GM10847 (cell line): ENCODE results near the gene SENP2.

Source experiments
- POLR2A ChIP-seq: IDR thresholded peaks from 2 replicates; pipeline ENCODE4 v1.6.1; 2011; ENCODE audit not compliant: insufficient read length; ENCODE audit errors: extremely low read depth

SENP2 gene

DNA sequence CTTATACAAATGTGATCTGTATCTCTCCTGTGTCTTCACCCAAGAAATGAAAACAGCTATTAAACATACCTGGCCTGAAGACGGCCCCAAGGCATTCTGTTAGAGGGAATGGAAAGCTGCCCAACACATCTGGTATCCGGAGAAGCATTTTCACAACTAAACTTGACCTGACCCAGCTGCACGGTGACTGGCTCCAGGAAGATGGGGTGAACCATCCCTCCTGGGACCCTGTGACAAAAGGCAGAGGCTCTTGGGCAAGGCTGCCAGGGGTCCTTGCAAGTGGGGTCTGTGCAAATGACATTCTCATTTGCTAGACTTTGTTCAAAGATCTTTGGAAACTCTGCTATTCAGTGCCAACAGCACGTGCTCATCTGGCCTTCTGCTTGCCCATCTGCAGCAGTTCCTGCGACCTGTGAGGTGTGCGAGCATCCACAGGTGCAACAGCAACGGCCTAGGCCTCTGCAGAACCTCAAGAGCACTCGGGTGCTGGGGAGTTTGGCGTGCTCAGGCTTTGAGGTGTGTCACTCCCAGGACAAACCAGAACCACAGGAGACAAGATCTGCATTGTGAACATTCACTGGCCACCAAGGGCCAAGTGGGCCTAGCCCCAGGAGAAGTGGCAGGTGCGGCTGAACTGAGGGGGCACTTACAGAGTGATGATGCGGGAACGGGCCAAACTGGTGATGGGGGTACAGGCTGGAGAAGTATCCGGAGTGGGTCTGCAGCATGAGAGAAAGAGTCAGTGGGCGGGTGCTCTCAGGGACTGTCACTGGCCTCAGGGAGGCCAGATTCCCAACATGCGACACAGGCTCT is 71.8 kb downstream of the SENP2 start:
- no peak for TF ChIP-seq POLR2A

DNA sequence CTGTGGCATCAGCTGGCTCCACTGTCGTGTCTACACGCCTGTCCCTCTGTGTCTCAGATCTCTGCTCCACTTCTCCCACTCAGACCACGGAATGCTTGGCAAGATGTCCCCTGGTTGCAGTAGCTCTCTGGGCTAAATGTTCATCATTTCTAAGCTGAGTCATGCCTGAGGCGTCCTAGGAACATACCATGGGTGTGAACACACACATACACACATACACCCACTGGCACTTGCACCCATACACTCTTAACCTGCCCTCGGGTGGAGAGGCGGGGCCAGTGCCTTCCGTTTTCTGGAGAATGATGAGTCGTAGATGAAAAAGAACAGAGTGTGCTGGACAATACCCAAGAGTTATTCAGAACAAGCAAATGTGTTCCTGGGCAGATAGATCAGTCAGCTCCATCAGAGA is 72.4 kb downstream of the SENP2 start:
- TF ChIP-seq POLR2A: no peak

DNA sequence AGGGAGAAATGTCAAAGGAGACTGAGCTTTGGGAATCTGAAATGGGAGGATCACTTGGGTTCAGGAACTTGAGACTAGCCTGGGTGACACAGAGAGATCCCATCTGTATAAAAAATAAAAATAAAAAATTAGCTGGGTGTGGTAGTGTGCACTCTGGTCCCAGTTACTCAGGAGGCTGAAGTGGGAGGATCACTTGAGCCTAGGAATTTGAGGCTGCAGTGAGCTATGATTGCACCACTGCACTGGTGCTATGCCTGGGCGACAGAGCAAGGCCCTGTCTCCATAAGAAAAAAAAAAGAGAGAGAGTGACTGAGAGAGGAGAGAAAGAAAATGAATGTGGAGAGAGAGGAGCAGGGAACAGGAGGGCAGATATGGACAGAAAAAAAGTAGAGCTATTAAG is 72.8 kb downstream of the SENP2 start:
- no peak for TF ChIP-seq POLR2A

DNA sequence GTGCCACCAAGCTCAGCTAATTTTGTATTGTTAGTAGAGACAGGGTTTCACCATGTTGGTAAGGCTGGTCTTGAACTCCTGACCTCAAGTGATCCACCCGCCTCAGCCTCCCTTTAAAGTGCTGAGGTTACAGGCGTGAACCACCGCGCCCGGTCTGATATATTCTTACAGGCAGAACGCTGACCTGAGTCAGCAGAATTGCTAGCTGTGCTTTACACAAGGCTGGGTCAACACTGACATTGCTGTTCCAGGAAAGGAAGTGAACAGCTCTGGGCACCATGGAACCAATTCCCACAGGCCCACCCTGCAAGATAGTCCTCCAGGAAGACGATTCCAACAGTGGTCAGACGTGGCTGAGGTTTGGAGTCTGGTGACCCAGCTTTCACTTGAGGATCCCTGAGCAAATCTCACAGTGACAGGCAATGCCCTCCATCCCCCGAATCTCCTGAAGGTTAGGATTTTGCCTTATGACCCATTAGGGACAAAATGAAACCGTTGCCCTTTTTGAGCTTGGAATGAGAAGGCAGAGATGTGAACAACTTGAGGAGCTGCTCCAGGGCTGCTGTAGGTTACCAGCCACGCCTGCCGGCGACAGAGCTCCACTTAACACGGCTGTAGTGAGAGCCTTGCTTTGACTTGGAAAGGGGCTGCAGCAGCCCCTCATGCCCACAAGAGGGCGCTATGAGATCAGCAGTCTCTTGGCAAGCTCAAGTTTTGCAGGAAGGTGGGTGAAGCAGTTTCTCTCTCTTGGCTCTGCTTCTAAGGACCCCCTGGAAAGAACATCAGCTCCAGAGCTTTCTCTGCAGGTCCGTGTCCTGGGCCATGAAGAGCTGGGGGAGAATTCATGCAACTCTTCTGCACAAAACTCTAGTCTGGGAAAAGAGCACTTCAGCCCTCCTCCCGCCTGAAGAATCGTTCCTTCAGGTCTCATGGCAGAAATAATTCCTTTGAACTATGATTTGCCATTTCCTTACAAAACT is 74.1 kb downstream of the SENP2 start:
- TF ChIP-seq POLR2A: no peak

DNA sequence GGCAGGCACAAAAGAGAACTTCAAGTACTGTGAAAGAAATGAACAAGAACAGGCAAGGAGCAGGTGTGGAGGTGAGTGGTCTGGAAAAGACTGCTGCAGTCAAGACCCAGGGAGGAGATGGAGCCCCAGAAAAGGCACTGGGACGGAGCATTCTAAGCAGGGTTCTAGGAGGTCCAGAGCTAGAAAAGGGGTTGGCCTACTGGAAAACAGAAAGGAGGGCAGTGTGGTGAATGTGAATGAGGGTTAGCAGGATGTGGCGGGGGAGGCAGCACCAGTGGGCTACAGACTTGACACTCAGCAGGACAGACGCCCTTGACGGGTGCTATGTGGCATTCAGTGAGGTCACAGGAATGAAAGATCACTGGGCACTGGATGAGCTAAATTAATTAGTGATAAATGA is 75.7 kb downstream of the SENP2 start:
- no peak for TF ChIP-seq POLR2A

DNA sequence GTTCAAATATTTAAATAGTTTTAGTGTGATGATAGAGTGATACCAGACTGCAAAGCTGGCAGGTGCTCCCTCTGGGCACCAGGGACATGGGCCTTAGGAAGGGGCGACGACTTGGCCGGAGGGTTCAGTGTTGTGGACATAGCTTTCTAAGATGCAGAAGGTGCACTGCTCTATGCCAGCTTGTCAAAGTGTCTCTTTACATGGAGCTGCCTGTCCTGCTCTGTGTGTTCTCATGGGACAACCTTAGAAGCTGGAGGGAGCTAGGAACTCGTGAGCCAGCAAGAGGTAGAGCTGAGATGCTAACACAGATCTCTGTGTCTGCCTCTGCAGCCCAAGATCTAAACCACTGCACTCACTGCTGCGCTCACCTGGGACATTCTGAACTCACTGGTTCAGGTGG is 77.8 kb downstream of the SENP2 start:
- TF ChIP-seq POLR2A: no peak

DNA sequence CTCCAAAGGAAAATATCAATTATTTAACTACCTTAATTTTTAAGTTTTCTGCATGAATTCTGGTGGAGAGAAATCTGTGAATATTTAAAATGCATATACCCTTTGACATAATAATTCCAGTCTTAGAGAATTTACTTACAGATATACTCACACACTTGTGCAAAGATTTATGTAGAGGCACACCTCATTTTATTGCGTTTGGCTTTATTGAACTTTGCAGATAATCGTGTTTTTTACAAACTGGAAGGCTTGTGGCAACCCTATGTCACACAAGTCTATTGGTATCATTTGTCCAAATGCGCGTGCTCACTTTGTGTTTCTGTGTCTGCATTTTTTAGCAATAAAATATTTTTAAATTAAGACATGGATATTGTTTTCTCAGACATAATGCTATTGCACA is 81.5 kb downstream of the SENP2 start:
- TF ChIP-seq POLR2A: no peak

DNA sequence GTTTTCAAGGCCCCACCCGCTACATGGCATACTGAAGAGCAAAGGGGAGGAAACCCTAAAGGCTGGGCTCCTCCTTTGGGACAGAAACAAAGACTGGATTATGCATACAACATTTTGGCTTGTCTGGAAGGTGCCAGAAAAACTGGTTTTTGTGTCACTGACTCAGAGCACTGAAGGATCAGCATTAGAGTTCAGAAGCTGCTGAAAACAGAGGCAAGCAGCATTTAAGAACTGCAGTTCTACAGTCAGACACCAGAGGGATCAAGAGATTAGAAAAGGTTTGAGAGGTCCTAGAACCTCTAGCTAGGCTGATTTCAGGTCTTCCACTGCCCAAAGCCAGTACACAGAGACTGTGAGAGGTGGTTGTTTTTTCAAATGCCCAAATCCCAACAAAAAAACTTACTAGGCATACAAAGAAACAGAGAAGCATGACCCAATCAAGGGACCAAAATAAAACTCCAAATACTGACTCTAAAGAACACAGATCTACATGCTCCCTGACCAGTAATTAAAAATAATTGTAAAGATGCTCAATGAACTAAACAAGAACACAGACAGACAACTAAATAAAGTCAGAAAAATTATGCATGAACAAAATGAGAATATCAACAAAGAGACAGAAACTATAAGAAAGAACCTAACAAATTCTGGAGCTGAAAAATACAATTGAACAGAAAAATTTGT is 91.2 kb downstream of the SENP2 start:
- TF ChIP-seq POLR2A: no peak

DNA sequence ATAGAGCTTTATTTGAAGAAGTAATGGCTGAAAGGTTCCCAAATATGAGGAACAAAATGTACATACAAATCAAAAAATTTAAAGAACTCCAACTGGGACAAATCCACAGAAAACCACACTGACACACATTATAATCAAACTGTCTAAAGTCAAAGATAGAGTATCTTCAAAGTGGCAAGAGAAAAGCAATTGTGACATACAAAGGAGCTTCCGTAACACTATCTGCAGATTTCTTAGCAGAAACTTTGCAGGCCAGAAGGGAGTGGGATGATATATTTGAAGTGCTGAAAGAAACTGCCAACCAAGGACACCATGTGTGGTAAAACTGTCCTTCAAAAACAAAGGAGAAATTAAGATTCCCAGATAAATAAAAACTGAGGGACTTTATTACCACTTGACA is 91.9 kb downstream of the SENP2 start:
- TF ChIP-seq POLR2A: no peak

DNA sequence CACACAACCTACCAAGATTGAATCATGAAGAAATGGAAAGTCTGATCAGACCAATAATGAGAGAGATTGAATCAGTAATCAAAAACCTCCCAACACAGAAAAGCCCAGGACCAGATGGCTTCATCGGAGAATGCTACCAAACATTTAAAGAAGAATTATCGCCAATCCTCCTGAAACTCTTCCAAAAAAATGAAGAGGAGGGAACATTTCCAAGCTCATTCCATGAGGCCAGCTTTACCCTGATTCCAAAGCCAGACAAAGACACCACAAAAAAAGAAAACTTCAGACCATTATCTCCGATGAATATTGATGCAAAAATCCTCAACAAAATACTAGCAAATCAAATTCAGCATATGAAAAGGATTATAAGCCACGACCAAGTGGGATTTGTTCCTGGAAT is 94.1 kb downstream of the SENP2 start:
- no peak for TF ChIP-seq POLR2A
